Measurements from ENCODE around the gene ADCYAP1R1. TPM values are rescaled to one million over a fixed set of nuclear protein-coding genes. Genes with fewer than 3 reads are reported as not detected.

The ADCYAP1R1 gene
- total RNA-seq, 1 experiment from 2014 or later, result 8.9 TPM

DNA sequence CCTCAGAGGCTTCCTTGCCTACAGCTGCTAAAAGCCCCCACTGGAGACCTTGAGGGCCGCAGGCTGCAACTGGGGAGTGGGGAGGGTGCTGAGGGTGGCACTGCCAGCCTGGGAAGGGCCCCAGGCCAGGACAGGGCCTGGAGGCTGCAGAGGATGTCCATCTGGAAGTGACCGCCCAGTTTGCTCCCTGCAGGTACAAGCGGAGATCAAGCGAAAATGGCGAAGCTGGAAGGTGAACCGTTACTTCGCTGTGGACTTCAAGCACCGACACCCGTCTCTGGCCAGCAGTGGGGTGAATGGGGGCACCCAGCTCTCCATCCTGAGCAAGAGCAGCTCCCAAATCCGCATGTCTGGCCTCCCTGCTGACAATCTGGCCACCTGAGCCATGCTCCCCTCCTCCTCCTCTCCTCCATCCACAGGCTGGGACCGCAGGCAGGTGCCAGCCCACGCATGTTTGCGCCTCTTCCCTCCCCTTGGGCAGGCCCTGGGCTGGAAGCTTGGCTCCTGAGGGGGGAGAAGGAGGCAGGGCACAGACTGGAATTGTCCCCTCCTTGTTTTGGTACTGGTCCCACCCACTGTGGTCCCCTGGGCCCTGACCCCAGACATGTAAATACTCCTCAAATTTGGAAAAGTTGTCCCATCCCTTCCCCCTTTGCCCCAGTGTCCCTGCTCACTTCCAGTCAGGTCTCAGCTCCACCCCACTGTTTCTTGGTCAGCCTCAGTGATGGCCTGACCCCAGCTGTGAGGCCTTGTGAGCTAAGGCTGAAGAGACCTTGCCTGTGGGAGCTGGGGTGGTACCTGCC lies 54.4 kb downstream of the ADCYAP1R1 start:
- no peak overlapping the region for H3K56ac ChIP-seq (ENCODE audit: insufficient read length, low read depth, low read length)
- WGBS (ENCODE audit: extremely low coverage, insufficient read length, low lambda C conversion rate), result no CpG with 5 or more reads among the region's 13 CpGs

More for the DNA sequence above, 54.4 kb downstream of the ADCYAP1R1 start:
- H2BK20ac ChIP-seq (ENCODE audit: low read depth, low read length, poor library complexity, severe bottlenecking), result no peak overlapping the region
- H3K27ac ChIP-seq (ENCODE audit: insufficient read length, low read depth, low read length), result no peak overlapping the region
- peak; percentile 19 for DNase-seq
- H3K9me3 ChIP-seq (ENCODE audit: control insufficient read depth, low read depth, low read length), result no peaks in the 10 kb centered on the region
- H3K23me2 ChIP-seq (ENCODE audit: insufficient read length, low read depth, low read length, poor library complexity, severe bottlenecking), result no peaks in the 10 kb centered on the region
- no peak overlapping the region for H3K4me3 Mint-ChIP-seq
- H3K36me3 Mint-ChIP-seq (ENCODE audit: insufficient read depth in 1 of 3, low read depth in 3 of 3), result peaks cover 0 to 4% (median 0%) of the 10 kb centered on the region in 3 experiments; a peak in 2 of 7 replicates
- no peak overlapping the region for H2BK5ac ChIP-seq (ENCODE audit: insufficient read length, low read length)
- no peak overlapping the region for H3K27ac Mint-ChIP-seq
- H2BK15ac ChIP-seq (ENCODE audit: low read depth, low read length), result no peak overlapping the region
- H2AK5ac ChIP-seq (ENCODE audit: insufficient read length, low read length), result no peak overlapping the region
- no peak overlapping the region for H3K4ac ChIP-seq (ENCODE audit: low read depth, low read length)
- H4K91ac ChIP-seq (ENCODE audit: insufficient read length, low read depth, low read length), result no peak overlapping the region
- H3K9ac ChIP-seq (ENCODE audit: extremely low read depth, insufficient read length, low read length), result no peak overlapping the region
- no peak overlapping the region for H3K18ac ChIP-seq (ENCODE audit: insufficient read length, low read depth, low read length)
- no peak overlapping the region for H2AFZ ChIP-seq (ENCODE audit: low read length)
- H2BK12ac ChIP-seq (ENCODE audit: insufficient read length, low read depth, low read length), result no peak overlapping the region
- H3K79me1 ChIP-seq (ENCODE audit: insufficient read depth, low read depth, low read length, poor library complexity, severe bottlenecking), result no peaks in the 10 kb centered on the region
- H4K20me1 ChIP-seq (ENCODE audit: control insufficient read depth, insufficient read depth, insufficient read length), result no peaks in the 10 kb centered on the region
- no peaks in the 10 kb centered on the region for H3K4me1 ChIP-seq (ENCODE audit: insufficient read depth, low read length)
- TF ChIP-seq, protein P1, sequence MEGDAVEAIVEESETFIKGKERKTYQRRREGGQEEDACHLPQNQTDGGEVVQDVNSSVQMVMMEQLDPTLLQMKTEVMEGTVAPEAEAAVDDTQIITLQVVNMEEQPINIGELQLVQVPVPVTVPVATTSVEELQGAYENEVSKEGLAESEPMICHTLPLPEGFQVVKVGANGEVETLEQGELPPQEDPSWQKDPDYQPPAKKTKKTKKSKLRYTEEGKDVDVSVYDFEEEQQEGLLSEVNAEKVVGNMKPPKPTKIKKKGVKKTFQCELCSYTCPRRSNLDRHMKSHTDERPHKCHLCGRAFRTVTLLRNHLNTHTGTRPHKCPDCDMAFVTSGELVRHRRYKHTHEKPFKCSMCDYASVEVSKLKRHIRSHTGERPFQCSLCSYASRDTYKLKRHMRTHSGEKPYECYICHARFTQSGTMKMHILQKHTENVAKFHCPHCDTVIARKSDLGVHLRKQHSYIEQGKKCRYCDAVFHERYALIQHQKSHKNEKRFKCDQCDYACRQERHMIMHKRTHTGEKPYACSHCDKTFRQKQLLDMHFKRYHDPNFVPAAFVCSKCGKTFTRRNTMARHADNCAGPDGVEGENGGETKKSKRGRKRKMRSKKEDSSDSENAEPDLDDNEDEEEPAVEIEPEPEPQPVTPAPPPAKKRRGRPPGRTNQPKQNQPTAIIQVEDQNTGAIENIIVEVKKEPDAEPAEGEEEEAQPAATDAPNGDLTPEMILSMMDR (conservative IDR thresholded peaks at IDR 0.05), result no peak
- H3K9me3 Mint-ChIP-seq, result no peaks in the 10 kb centered on the region
- no peaks in the 10 kb centered on the region for H3K27me3 ChIP-seq (ENCODE audit: insufficient read depth, low read length)
- no peak overlapping the region for H2BK120ac ChIP-seq (ENCODE audit: low read depth, low read length, poor library complexity, severe bottlenecking)
- H3K4me2 ChIP-seq (ENCODE audit: insufficient read depth, insufficient read length, low read length), result no peak overlapping the region
- no peak overlapping the region for H3K23ac ChIP-seq (ENCODE audit: insufficient read length, low read depth, low read length)
- H3K79me2 ChIP-seq (ENCODE audit: insufficient read depth, low read length), result no peaks in the 10 kb centered on the region
- H3K27me3 Mint-ChIP-seq (ENCODE audit: low read depth), result no peaks in the 10 kb centered on the region; the same call in none of the 2 replicates
- no peak overlapping the region for H4K8ac ChIP-seq (replicated peaks; ENCODE audit: insufficient read length, low read depth, low read length)
- no peak overlapping the region for H3T11ph ChIP-seq (ENCODE audit: low read length)
- H4K5ac ChIP-seq (ENCODE audit: insufficient read length, low read depth, low read length), result no peak overlapping the region
- peak overlapping the region; percentile 33; the same call in 1 of the 2 replicates for H3K14ac ChIP-seq (ENCODE audit: insufficient read depth, low read length)
- peaks cover 6 to 9% of the 10 kb centered on the region in 2 experiments; a peak in 2 of 4 replicates for H3K4me1 Mint-ChIP-seq
